HT1080 (cell line): ENCODE data around the gene PERCC1. TPM values are rescaled to one million over a fixed set of nuclear protein-coding genes. Genes with fewer than 3 reads are reported as not detected.
A peak's percentile ranks its signal among the peaks of the same experiment; 100 is the strongest.
"Not testable (repeated sequence)": the region's sequence is repeated elsewhere in the genome, so short reads cannot be mapped to it uniquely, and the experiment has no call there.

Experiments
- DNase-seq: peaks from one replicate; pipeline ENCODE4 v3.0.0-alpha.2; 2015; ENCODE audit warnings: low read depth
- total RNA-seq: library from RNA; depleted of rRNA; stranded (reverse); fragments of >200 nt; shearing (Covaris generic); gene quantifications from 2 replicates; pipeline ENCODE4 v1.2.3, GENCODE V29; 2014; rRNA removed

Gene PERCC1
- total RNA-seq, 1 experiment from 2014 or later = not detected

DNA sequence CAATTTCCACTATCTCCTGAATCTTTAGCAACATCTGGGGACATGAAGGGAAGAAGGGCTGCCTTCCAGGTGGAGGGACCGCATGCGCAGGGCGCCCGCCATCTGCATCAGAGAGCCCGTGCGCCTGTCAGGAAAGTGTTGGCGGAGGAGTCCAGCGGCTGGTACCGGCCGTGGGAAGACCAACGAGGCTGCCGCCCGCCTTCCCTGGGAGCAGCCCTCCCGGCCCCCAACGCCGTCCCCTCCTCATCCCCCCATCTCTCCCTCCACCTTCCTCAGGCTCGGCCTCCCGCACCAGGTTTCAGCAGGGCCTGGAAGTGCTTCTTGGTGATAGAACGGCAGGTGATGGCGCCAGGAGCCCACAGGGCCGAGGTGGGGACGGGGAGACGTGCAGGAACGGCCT lies 35.2 kb downstream of the PERCC1 start:
- DNase-seq = no peak

DNA sequence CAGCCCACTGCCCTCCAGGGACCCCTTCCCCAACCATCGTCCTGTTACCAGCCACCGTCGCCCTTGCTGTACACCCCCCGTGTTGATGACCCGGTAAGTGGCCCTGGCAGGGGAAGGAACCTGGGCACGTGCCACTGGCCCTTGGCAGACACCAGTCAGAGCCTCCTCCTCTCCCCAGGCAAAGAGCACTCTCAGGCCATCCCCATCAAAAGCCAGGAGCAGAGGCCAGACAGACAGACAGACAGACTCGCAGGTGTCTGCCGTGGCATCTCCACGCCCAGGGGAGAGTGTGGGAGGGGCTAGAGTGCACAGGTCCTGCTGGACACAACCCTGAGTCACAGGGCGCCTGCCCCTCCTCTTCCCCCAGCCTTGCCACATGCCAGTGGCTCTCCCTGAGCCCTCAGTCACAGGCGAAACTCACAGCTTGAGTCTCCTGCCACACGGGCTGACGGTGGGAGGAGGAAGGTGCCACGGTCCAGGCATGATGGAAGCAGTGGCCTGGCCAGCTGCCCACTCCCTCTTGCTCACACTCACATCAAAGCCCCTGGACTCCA lies 36.2 kb downstream of the PERCC1 start:
- DNase-seq = no peak

GRCh38 chr16:1468426-1468810 lies 37.5 kb downstream of the PERCC1 start:
- DNase-seq = no peak

GRCh38 chr16:1469141-1469540 lies 38.3 kb downstream of the PERCC1 start:
- DNase-seq = not testable (repeated sequence)

DNA sequence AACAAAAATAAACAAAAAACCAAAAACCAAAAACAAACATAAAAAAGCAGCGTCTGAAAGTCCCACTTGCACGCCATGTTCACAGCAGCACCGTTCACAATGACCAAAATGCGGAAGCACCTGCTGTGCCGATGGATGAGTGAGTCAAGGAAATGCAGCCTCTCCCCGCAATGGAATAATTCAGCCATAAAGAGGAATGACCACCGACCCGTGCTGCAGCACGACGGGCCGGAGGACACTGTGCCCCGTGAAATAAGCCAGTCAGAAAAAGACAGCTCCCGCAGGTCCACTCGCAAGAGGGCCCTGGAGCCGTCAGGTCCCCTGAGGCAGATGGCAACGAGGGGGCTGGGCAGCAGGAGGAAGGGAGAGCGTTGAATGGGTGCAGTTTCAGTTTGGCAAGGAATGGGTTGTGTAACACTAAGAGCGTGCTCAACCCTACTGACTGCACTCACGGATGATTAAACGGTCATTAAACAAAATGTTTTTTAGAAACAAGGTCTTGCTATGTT lies 38.9 kb downstream of the PERCC1 start:
- no peak for DNase-seq

DNA sequence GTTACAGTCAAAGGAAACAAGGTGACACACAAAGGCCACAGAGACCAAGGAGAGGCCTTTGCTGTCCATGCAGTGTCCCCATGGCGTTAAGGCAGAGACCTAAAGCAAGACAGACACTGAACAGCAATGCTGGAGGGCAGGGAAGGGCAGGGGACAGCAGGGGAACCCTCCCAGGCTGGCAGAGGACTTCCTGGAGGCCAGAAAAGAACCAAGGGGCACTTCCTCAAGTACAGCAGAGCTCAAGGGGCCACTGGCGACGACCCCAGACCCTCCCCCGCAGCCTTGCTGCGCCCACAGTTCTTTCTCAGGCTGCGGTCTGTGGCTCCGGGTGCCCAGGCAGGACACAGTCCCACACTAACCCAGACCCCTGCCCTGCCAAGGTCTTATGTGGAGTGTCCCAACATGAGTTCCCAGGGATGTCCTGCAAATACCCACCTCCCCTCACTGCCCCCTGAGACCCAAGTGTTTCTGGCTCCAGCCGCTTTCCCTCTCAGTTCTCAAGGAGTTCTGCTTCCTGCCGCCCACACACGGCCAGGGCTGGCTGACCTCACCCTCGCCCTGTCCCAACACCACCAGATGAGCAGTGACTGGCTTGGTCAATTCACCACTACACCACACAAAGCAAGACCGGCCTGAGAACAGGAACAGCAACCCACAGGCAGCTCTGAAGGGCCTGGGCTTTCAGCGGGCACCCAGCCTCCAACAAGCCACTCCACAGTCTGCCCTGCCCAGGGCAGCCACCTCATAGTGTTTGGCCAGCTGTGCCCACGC lies 39.8 kb downstream of the PERCC1 start:
- DNase-seq = no peak

GRCh38 chr16:1471569-1472194 lies 40.8 kb downstream of the PERCC1 start:
- DNase-seq = no peak

DNA sequence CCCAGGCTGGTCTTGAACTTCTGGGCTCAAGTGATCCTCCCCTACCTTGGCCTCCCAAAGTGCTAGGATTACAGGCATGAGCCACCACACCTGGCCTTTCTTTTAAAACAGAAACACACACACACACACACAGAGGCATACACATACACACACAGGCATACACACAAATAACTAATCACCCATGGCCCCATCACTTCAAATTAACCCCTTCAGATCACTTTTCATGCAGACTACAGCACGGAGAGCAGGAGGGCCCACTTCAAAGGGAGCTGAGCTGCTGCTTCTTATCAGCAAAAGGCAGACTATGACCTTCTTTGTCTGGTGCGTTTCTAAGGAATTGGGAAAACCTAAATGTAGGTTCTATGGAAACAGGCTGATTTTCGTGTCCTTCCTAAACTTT lies 42.1 kb downstream of the PERCC1 start:
- DNase-seq = no peak

GRCh38 chr16:1474082-1474795 lies 43.4 kb downstream of the PERCC1 start:
- DNase-seq = no peak

GRCh38 chr16:1474796-1475551 lies 44.1 kb downstream of the PERCC1 start, which contains the start of gene CLCN7:
Gene CLCN7 (minus strand): TSS chr16:1475028. CDS start chr16:1474974, 54 bp downstream.
- DNase-seq = peak; percentile 78

GRCh38 chr16:1475552-1476114 lies 44.8 kb downstream of the PERCC1 start:
- DNase-seq = no peak

- DNase-seq = no peak
Observed at GRCh38 chr16:1477033-1477432, 46.2 kb downstream of the PERCC1 start.

GRCh38 chr16:1478937-1479336 lies 48.1 kb downstream of the PERCC1 start:
- not testable (repeated sequence) for DNase-seq

GRCh38 chr16:1481906-1482835 lies 51.3 kb downstream of the PERCC1 start:
- peak; percentile 84 for DNase-seq

Other genes starting within 250 kb of the PERCC1 start
- gene TPSG1, start 205.8 kb upstream of the PERCC1 start, total RNA-seq = not detected in 2 replicates
- gene TPSB2, start 200.9 kb upstream of the PERCC1 start, total RNA-seq = not detected in 2 replicates
- gene TPSAB1, start 190.4 kb upstream of the PERCC1 start, total RNA-seq = not detected in 2 replicates
- not detected in 2 replicates for gene TPSD1, start 175.0 kb upstream of the PERCC1 start, total RNA-seq
- gene UBE2I, start 121.4 kb upstream of the PERCC1 start, total RNA-seq = 73.1 and 121 TPM in 2 replicates
- gene BAIAP3, start 97.4 kb upstream of the PERCC1 start, total RNA-seq = 0.13 and 0.50 TPM in 2 replicates
- 103 and 109 TPM in 2 replicates for gene TSR3, start 79.2 kb upstream of the PERCC1 start, total RNA-seq
- gene GNPTG, start 79.1 kb upstream of the PERCC1 start, total RNA-seq = 38.2 and 38.9 TPM in 2 replicates
- 17.0 and 21.8 TPM in 2 replicates for gene UNKL, start 16.4 kb upstream of the PERCC1 start, total RNA-seq
- 42.0 and 62.9 TPM in 2 replicates for gene UQCC4, start 10.3 kb upstream of the PERCC1 start, total RNA-seq
- gene CCDC154, start 13.5 kb downstream of the PERCC1 start, total RNA-seq = 0.03 and 0.26 TPM in 2 replicates
- gene CLCN7, start 44.0 kb downstream of the PERCC1 start, total RNA-seq = 57.5 and 67.0 TPM in 2 replicates
- not detected in 2 replicates for gene PTX4, start 57.9 kb downstream of the PERCC1 start, total RNA-seq
- gene TELO2, start 62.3 kb downstream of the PERCC1 start, total RNA-seq = 27.1 and 35.6 TPM in 2 replicates
- 35.7 and 37.2 TPM in 2 replicates for gene TMEM204, start 102.6 kb downstream of the PERCC1 start, total RNA-seq
- 3.3 and 5.0 TPM in 2 replicates for gene IFT140, start 181.0 kb downstream of the PERCC1 start, total RNA-seq
- 5.7 and 7.0 TPM in 2 replicates for gene CRAMP1, start 181.3 kb downstream of the PERCC1 start, total RNA-seq
- 87.1 and 111 TPM in 2 replicates for gene JPT2, start 247.2 kb downstream of the PERCC1 start, total RNA-seq